AG20443 (cell line): ENCODE results near the gene OR51G1.
"Not testable (repeated sequence)": the region's sequence is repeated elsewhere in the genome, so short reads cannot be mapped to it uniquely, and the experiment has no call there.

ENCODE experiments used
- DNase-seq: peaks from one replicate; pipeline ENCODE4 v3.0.0; 2012; ENCODE audit warnings: low spot score, mixed read lengths

Gene OR51G1, protein sequence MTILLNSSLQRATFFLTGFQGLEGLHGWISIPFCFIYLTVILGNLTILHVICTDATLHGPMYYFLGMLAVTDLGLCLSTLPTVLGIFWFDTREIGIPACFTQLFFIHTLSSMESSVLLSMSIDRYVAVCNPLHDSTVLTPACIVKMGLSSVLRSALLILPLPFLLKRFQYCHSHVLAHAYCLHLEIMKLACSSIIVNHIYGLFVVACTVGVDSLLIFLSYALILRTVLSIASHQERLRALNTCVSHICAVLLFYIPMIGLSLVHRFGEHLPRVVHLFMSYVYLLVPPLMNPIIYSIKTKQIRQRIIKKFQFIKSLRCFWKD

GRCh38 chr11:4924239-4924638, at the start of gene OR51G1:
OR51G1 (minus strand) TSS chr11:4924339; CDS start chr11:4924339, 0 bp downstream.
- DNase-seq: no peak

DNA sequence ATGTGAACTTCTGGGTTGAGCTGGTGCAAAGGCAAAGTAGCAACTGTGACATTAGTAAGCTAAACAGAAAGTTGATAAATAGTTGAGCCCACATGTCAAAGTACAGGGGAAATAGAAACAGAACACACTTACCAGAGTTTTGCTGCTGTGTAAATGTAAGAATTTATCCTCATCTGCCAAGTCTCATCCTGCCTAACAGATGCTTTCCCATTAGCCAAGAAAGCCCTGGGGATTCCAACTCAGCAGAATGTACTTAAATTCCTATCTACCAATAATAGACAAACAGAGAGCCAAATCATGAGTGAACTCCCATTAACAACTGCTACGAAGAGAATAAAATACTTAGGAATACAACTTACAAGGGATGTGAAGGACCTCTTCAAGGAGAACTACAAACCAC, 38.7 kb upstream of the OR51G1 start:
- DNase-seq: no peak

GRCh38 chr11:4960877-4961276, 36.7 kb upstream of the OR51G1 start:
- no peak for DNase-seq

GRCh38 chr11:4957396-4957795, 33.3 kb upstream of the OR51G1 start:
- no peak for DNase-seq

DNA sequence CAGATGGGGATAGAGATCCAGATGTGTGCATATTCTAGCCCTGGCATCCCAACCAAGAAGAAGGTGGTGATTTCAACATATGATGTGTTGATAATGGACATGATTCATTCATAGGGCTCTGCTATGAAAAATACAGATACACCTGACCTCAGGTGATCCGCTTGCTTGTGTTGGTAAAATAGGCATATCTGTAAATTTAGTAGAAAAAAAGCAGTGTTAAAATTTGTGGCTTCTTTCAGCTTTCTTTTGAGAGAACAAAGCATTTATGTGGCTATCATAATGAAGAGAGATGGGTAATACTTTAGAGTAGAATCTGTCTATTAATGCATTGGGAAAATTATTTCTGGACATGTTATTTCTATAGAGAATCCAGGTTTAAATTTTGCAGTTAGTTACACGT, 31.5 kb upstream of the OR51G1 start, which contains the start of gene OR51A2:
Gene OR51A2 (minus strand): TSS at position 101 of the 400 bp plus-strand sequence. CDS start 0 bp downstream, at position 101.
- DNase-seq: not testable (repeated sequence)

- no peak for DNase-seq
These were observed 23.4 kb upstream of the OR51G1 start, which contains the start of gene OR51A4 for GRCh38 chr11:4947505-4947904. OR51A4 (minus strand) TSS chr11:4947605; CDS start chr11:4947100, 505 bp downstream.

- DNase-seq: no peak
These were observed 12.6 kb upstream of the OR51G1 start for GRCh38 chr11:4936745-4937144.

- no peak for DNase-seq
These were observed 8.6 kb upstream of the OR51G1 start for GRCh38 chr11:4932751-4933150.

DNA sequence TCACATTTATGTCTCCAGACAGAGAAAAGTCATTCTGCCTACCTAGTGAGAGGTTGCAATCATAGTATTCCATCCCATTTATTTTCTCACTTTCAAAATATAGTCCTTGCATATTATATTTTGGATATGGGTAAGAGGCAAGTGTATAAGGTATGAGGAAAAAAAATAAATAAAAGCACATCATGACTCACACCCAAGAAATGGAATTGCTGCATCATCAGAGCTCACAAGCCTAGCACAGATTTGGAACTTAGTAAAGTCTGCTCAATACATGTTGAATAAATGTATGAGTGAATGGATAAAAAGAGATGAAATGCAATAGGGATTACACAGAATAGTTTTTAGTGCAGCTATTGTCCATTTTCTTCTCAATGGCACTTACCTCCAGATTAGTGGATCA, 2.5 kb upstream of the OR51G1 start:
- no peak for DNase-seq

DNA sequence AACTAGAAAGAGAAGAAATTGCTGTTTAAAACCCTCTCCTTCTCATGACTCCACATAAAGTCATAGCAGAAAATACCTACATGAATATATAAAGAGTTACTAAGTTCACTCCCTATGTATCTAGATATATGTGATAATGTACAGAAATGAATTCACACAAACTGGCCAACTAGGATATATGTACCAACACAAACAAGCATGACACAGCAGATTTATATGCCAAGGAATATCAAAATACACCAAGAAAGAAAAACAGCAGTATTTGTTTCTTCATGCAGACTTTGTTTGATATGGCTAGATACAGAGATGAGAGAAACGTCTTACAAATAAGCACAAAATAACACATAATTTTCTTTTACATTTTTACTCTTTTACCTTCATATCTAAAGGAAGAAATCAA, 1.8 kb downstream of the OR51G1 start:
- no peak for DNase-seq

GRCh38 chr11:4921796-4922195, 2.3 kb downstream of the OR51G1 start:
- no peak for DNase-seq

DNA sequence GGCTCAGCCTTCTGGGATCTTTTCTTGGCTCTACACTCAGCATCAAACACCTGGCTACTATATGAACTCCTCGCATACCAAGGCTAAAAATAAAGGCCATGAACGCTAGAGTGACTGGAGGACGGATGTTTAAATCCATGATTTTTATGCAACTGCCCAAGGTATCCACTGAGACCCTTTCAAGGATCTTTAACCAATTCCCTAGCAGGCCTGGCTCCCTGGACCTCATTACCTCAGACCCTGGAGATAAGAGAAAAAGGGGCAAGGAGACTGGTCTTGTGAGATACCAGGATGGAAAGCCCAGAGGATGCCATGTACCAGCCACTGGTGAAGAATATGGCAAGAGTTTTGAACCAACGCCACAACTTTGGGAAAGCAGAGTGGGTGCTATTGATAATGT, 4.9 kb downstream of the OR51G1 start, which contains the start of gene OR51G2:
Gene OR51G2 (minus strand): TSS at position 101 of the 400 bp plus-strand sequence. CDS start 3,687 bp downstream, outside the sequence.
- DNase-seq: no peak

GRCh38 chr11:4916581-4916980, 7.6 kb downstream of the OR51G1 start:
- DNase-seq: no peak

DNA sequence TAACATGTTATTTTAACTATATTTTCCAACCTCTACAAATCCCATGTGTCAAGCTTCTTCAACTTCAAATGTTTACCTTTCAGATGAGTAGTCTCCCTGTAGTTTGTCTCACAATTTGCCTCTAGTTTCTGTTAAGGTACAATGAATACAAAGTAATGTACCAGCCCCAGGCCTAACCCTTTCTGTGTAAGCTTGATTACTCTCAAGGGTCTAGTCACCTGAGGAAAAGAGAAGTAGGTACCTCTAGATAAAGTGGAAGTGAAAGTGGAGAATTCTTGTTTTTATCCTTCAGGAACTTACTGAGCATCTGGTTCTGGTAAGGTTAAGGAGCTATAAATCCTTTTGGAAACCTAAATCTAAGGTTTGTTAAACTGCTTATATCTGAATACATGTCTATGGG, 20.7 kb downstream of the OR51G1 start, which contains the start of gene OR51A7:
Gene OR51A7 (plus strand): TSS at position 300 of the 400 bp plus-strand sequence. CDS start 3,587 bp downstream, outside the sequence.
- no peak for DNase-seq

DNA sequence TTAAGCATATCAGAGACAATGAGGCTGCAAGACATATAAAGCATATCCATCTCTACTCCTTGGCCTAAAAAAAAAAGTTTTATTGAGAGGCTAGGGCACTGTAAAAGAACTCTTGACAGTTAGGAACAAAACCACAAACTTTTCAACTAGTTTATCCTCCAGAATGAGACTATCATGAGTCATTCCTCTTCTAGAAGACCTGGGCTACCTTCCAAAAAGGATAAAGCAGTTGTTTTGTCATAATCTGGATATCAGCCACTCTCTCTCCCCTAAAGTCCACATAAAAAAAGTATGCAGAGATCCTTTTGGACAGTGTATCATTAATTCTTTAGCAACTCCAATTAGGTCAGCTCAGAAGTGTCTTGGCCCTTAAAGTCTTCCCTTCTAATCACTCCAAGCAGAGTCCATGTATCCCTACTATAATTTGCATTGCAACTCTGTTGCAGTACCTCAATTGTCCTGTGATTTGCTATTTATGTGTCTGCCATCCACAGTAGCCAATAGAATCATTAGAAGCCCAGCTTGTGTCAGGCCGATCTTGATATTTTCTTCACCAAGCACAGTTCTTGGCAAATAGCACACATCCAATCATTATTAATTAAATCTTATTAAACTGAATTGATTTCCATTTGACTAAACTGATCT, 32.0 kb downstream of the OR51G1 start:
- peak; percentile 38 for DNase-seq

GRCh38 chr11:4890279-4890678, 33.9 kb downstream of the OR51G1 start:
- no peak for DNase-seq

DNA sequence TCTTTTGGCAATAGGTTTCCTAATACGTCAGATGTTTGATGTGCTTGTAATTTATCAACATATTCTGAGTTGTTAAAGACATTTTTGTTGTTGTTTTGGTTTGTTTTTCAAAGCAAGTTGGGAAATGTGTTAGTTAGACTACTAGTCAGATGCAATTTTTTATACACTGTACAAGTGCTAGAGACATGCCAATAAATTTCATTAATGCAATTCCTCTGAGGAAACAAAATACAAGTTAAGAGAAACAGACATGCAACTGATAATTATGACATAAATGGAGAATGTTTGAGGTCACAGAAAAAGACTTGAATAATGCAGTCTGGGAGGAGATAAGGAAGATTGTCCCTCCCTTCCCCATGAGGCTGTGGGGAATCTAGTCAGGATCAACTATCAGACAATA, 36.5 kb downstream of the OR51G1 start:
- no peak for DNase-seq

DNA sequence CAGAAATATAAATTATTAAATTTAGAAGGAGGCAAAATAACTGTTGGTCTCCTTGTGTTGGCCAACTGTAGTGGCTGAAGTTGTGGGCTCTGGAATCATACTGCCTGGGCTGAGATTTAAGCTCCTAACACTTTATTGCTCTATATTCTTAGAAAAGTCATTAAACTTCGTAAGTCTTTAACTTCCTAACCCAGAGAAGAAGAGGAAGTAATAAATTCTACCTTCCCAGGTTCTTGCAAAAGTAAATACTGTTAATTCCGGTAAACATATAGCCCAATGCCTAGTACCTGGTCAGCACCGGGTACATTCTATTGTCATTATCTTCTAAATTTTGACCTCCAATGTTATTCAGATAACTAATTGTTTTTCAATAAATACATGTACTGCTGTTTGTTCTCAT, 38.0 kb downstream of the OR51G1 start:
- DNase-seq: no peak

DNA sequence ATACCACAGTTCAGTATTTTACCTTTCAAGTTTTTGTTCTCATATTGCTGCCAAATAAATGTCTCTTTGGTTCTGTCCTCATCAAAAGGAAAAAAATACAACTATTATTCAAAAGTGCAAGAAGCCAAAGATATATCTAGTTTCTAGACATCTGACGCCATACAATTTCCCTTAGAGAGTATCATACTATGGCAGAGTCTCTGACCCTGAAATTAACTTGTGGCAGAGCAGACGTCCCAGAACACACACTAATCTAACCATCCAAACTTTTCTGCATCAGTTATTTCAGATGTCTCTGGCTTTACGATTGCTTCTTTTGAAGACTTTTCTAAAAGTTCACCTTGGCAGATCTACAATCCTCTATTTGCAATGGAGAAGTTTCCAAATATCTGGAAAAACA, 39.8 kb downstream of the OR51G1 start:
- DNase-seq: no peak

GRCh38 chr11:4882543-4882942, 41.6 kb downstream of the OR51G1 start:
- no peak for DNase-seq

DNA sequence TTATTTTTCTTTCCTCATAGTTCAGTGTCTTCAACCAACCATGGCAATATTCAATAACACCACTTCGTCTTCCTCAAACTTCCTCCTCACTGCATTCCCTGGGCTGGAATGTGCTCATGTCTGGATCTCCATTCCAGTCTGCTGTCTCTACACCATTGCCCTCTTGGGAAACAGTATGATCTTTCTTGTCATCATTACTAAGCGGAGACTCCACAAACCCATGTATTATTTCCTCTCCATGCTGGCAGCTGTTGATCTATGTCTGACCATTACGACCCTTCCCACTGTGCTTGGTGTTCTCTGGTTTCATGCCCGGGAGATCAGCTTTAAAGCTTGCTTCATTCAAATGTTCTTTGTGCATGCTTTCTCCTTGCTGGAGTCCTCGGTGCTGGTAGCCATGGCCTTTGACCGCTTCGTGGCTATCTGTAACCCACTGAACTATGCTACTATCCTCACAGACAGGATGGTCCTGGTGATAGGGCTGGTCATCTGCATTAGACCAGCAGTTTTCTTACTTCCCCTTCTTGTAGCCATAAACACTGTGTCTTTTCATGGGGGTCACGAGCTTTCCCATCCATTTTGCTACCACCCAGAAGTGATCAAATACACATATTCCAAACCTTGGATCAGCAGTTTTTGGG, 42.2 kb downstream of the OR51G1 start, which contains the start of gene OR51T1:
Gene OR51T1 (plus strand): TSS at position 41 of the 641 bp plus-strand sequence. CDS start 0 bp downstream, at position 41.
- no peak for DNase-seq

DNA sequence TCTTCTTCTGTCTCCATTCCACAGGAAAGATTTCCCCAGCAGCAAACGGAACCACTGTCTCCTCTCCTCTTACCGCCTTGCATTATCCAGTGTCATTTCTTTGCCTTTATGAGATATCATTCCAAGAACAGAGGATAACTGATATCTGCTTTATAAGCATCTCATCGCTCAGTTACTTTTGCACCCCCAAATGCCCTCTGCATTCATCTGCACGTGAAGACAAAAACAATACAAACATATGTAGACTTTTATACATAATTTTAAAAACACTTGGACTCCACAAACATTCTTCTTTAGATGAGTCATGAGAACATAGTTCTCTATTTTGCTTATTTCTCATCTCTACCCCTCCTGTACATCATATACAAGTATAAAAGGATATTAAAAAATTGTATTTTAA, 43.0 kb downstream of the OR51G1 start:
- DNase-seq: no peak
